Stimulated activated CD8-positive, alpha-beta memory T cell treated with anti-CD3 and anti-CD28 coated beads, Interleukin-7, amount 100 ng/mL, for 48 hours (primary cell): Measurements from ENCODE around the gene SRGAP3.

Experiments
- DNase-seq, 2 donors: peaks; one replicate each; pipeline ENCODE4 v3.0.0-alpha.2; 2020; ENCODE audit warnings: low read depth in 1 of 2; ENCODE audit errors: extremely low read depth in 1 of 2

SRGAP3 gene

DNA sequence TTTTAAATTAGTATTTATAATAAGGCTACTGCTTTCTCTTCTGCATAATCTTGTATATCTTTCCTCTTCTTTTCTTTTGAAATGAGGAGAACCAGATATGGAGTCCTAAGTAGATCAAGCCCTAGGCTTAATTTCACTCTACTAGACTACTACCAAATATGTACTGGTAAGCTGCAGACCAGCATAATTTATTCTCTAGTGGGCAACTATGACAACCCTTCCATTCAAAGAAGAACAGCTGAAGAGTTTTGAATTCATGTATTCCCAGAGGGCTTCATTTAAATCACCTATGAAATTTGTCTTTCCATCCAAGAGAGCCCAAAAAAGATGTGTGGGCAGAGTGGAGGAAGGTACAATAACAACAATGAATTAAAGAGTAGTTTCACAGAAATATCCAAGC, 296.1 kb downstream of the SRGAP3 start:
- no peak for DNase-seq

DNA sequence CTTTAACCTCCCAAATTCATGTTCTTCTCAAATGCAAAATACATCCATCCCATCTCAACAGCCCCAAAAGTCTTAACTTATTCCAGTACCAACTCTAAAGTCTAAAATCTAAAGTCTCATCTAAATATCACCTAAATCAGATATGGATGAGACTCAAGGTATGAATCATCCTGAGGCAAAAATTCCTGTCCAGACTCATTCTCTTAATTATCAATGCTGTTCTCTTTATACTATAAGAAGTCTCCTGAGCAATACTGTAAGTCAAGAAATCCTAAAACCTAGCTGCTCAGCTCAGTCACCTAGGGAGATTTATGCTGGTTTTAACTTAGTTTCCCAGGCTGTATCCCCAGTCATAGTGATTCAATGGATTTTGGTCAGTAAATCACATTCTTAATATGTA, 297.3 kb downstream of the SRGAP3 start:
- no peak for DNase-seq

DNA sequence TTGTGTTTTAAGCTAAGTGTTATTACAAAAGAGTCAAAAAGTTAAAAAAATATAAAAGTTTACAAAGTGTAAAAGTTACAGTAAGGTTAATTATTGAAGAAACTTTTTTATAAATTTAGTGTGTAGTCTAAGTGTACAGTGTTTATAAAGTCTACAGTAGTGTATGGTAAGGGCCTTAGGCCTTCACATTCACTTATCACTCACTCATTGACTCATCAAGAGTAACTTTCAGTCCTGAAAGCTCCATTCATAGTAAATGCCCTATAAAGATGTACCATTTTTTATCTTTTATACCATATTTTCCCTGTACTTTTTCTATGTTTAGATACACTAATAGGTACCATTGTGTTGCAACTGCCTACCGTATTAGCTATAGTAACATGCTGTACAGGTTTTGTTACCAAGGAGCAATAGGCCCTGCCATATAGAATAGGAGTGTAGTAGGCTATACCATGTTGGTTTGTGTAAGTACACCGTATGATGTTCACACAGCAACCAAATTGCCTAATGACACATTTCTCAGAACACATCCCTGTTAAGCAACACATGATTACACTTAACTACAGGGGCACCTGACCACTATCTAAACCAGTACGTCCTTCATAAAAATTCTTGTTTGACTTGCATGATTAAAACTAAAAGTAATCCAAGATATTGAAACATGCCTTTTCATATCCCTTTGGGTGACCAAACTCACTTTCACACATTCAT, 303.4 kb downstream of the SRGAP3 start:
- no peak for DNase-seq

DNA sequence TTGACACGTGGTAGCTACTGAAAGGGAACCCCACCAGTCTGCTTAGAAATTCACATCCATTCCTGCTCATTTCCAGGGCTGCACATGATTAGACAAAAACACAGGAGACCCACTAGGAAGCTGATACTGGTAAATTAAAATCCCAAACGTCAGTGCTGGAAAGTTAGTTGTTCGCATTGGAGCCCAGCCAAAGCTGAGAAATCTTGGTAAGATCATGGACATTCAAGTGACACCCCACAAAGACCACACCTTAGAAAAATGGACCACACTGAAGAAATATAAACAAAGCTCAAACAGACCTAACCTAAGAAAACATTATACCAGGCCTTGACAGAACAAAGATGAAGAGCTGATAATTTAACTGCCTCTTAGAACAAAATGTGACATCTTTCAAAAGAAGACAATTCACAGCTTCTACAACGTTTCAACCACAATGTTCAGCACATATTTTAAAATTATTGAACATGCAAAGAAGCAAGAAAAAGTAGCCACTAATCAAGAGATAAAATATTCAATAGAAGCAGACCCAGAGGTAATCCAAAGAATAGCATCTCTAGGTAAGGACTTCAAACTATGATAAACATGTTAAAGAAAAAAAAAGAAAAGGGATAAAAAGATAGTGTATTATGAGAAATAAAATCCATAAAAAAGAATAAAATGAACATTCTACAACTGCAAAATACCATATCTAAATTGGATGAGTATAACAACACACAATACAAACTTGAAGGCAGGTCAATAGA, 306.5 kb downstream of the SRGAP3 start:
- no peak for DNase-seq

DNA sequence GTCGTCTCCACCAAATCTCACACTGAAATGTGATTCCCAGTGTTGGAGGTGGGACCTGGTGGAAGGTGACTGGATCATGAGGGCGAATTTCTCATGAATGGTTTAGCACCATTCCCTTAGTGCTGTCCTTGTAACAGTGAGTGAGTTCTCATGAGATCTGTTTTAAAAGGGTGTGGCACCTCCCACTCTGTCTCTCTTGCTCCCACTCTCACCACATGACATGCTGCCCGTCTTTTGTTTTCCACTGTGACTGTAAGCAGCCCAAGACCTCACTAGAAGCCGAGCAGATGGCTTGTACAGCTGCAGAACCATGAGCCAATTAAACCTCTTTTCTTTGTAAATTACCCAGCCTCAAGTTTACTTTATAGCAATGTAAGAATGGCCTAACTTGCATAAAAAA, 307.3 kb downstream of the SRGAP3 start:
- DNase-seq = no peak

DNA sequence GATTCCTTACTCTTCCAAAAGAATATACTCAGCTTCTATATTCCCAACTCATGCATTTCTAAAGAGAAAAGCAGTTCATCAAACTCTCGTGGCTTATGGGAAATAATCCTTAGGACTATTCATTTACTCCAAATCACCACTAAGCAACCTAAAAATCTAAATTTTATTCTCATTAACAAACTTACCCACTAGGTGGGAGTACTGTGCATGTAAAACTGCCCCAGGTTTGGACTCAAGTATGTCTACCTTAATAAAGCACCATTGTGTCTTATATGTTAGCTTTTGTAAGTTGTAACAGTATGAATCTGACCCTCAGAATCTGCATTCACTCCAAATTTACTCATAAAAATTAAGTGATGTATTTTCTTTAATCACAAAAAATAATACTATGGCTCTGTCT, 311.4 kb downstream of the SRGAP3 start:
- DNase-seq = no peak

DNA sequence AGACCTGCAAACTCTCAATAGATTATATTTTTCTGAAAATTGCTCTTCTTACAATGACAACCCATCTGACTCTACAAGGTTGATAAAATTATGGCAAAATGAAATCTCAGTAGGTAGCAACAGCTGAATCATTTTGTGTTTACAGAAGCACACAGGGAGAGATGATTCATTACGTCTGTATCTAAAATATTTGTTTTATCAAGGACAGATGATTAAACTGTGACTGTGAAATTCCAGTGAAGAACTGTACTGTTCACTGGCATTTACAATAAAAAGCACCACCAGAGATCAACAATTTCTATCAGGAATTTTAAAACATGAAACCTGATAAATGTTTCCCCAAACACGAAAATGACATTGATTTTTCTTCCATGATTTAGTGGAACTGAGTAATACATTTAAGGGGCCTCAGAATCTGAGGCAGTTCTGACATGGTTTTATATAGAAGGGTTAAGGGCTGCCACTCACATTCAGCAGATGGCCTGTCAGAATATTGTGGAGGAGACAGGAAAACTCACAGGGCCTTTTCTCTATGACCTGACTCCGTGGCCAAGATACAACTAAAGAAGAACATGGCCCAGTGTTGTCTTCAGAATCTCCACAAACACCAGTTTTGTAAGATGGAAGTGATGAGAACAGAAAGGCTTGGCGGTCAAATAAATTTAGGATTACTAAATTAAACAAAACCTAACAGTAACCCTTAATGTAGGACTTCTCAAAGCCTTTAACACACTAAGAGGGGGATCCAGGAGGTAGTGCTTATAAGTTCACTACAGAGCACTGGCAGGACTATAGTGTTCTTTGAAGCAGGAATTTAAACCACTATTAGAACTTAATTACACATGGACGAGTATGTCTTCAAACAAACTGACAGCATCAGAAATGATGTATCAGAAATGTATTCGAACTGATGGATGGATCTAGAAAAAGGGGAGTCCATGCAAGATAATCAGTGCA, 312.1 kb downstream of the SRGAP3 start:
- no peak for DNase-seq

DNA sequence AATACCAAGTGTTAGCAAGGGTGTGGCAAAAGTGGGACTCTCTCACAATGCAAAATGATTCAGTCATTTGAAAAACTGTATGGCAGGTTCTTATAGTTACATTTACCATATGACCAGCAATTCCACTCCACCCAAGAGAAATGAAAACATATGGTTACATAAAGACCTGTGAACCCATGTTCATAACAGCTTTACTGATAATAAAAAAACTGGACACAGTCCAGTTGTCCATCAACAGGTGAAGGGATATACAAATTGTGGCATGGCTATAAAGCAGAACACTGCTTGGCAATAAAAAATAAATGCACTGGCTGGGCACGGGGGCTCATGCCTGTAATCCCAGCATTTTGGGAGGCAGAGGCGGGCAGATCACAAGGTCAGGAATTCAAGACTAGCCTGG, 316.9 kb downstream of the SRGAP3 start:
- DNase-seq = no peak

DNA sequence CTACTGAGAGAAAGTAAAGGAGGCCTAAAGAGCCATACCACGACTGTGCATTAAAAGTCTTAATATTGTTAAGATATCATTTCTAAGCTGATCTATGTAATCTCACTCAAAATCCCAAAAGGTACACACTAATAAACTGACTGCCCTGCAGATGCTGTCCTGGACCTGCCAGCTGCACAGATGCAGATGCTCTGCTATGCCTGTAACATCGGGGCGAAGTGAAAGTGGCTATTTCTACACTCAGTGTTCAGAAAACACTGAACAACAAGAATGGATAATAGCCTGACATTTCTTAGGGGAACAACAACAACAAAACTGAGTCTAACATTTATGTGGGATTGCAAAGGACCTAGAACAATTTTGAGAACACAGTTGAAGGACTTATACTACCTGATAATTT, 318.1 kb downstream of the SRGAP3 start:
- no peak for DNase-seq
